Measurements from ENCODE around the gene PGLYRP3. TPM values are rescaled to one million over a fixed set of nuclear protein-coding genes. Genes with fewer than 3 reads are reported as not detected.

Gene PGLYRP3, protein sequence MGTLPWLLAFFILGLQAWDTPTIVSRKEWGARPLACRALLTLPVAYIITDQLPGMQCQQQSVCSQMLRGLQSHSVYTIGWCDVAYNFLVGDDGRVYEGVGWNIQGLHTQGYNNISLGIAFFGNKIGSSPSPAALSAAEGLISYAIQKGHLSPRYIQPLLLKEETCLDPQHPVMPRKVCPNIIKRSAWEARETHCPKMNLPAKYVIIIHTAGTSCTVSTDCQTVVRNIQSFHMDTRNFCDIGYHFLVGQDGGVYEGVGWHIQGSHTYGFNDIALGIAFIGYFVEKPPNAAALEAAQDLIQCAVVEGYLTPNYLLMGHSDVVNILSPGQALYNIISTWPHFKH
- not detected in 2 replicates for total RNA-seq

DNA sequence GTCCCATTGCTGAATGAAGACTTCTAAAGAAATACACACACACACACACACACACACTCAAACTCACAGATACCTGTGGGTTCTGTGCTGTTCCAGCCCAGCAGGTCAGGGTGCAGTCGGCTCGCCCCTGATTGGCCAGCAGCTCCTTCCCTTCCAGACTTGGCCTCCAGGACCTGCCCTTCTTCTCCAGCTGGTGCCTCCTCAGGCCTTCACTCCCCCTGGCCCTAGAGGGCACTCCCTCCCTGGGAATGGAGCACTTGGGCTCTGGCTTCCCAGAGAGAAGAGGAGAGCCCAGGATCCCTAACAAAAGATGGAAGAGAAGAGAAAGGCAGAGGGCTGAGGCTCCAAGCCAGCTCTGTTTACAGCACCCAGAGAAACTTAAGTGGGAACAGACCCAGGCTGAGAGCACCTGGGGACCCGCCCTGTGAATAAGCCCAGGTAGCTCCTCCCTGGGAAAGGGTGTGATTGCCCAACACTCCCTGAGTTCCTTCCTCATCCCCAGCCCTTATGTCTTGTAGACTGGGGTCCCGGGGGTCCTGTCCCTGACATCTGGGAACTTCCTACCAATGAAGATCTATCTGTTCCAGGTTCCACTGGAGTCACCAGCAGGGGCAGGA lies at the start of gene PGLYRP3:
TSS of gene PGLYRP3 (minus strand) at position 383 of the 617 bp plus-strand sequence. CDS start 2,287 bp downstream, outside the sequence.

DNA sequence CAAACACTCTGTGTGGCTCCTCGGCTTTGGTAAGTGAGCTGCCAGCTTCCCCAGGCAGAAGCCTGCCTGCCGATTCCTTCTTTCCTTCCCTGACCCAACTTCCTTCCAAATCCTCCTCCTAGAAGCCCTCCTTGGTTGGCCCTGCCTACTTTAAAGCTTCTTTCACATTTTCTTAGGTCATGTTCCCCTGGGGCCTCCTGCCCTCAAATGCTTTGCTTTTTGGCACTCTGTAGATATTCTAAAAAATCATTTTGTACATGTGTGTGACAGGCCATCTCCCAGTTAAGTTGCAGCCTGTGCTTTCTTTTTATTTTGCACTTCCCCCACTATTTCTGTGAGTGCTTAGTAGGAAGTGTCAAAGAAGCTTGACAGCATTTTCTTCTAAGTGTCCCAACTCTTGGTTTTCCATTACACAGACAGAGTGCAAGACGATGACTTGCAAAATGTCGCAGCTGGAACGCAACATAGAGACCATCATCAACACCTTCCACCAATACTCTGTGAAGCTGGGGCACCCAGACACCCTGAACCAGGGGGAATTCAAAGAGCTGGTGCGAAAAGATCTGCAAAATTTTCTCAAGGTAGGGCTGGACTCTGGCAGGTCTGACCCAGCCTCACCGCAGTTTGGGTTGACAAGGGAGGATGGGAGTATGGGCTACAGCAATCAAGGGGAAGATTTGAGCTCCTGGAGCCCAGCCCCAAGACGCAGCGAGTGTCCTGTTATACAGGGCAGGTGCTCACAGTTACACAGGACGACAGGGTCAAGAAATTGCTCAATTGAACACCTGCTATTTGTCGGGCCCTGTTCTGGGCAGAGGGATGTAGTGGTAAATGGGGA lies 45.3 kb upstream of the PGLYRP3 start, which contains the start of gene S100A9:
TSS of gene S100A9 (plus strand) at position 2 of the 838 bp plus-strand sequence. CDS start at position 432, 430 bp downstream.

DNA sequence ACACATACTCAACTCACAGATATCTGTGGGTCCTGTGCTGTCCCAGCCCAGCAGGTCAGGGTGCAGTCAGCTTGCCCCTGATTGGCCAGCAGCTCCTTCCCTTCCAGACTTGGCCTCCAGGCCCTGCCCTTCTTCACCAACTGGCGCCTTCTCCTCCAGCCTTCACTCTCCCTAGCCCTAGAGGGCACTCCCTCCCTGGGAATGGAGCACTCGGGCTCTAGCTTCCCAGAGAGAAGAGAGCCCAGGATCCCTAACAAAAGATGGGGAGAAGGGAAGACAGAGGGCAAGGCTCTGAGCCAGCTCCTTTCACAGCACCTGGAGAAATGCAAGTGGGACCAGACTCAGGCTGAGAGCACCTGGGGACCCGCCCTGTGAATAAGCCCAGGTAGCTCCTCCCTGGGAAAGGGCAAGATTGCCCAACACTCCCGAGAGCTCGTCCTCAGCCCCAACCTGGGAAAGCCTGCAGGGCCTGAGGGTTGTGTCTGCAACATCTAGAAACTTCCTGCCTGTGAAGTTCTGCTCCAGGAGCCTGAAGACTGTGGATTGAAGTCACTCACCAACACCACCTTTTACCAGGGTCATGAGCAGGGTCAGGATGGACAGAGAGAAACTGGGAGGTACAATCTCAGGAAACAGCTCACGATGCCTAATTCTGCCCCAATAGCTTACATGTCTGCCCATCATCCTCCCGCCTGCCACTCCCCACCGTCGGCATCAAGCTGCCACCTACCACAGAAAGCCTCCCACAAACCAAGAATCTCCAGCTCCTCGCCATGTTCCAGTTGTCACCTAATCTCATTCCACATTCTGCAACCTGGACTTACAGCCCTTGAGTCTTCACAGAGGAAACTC lies 36.0 kb upstream of the PGLYRP3 start, which contains the start of gene PGLYRP4:
TSS of gene PGLYRP4 (minus strand) at position 331 of the 852 bp plus-strand sequence. CDS start 909 bp downstream, outside the sequence.

GRCh38 chr1:153259387-153259786 lies 53.4 kb downstream of the PGLYRP3 start, which contains the start of gene LORICRIN:
LORICRIN (plus strand) TSS chr1:153259687; CDS start chr1:153260950, 1,263 bp downstream.

Small RNA genes lying within 50 kb of the gene (small RNA-seq; reads per million reads assigned to genes)
- gene RNU6-160P, result not detected

Other genes starting within 250 kb of the PGLYRP3 start
- not detected in 2 replicates for gene SPRR2B, start 241.3 kb downstream of the PGLYRP3 start, total RNA-seq
- gene SPRR2E, start 218.4 kb downstream of the PGLYRP3 start, total RNA-seq, result not detected in 2 replicates
- not detected in 2 replicates for gene SPRR2F, start 199.4 kb downstream of the PGLYRP3 start, total RNA-seq
- not detected in 2 replicates for gene SPRR2G, start 162.1 kb downstream of the PGLYRP3 start, total RNA-seq
- gene LELP1, start 109.5 kb downstream of the PGLYRP3 start, total RNA-seq, result not detected in 2 replicates
- gene PRR9, start 95.4 kb downstream of the PGLYRP3 start, total RNA-seq, result 6.4 TPM in 1 of 2 replicates, not detected in the other
- gene LORICRIN, start 53.3 kb downstream of the PGLYRP3 start, total RNA-seq, result not detected in 2 replicates
- gene PGLYRP4, start 35.9 kb upstream of the PGLYRP3 start, total RNA-seq, result not detected in 2 replicates
- not detected in 2 replicates for gene S100A9, start 44.9 kb upstream of the PGLYRP3 start, total RNA-seq
- gene S100A12, start 62.7 kb upstream of the PGLYRP3 start, total RNA-seq, result not detected in 2 replicates
- gene S100A8, start 78.1 kb upstream of the PGLYRP3 start, total RNA-seq, result not detected in 2 replicates
- gene S100A7A, start 103.6 kb upstream of the PGLYRP3 start, total RNA-seq, result not detected in 2 replicates
- not detected in 2 replicates for gene S100A7, start 147.7 kb upstream of the PGLYRP3 start, total RNA-seq
- 902 and 2,842 TPM in 2 replicates for gene S100A6, start 223.0 kb upstream of the PGLYRP3 start, total RNA-seq
- not detected in 2 replicates for gene S100A5, start 228.0 kb upstream of the PGLYRP3 start, total RNA-seq
- gene S100A4, start 232.9 kb upstream of the PGLYRP3 start, total RNA-seq, result 178 and 253 TPM in 2 replicates
- gene S100A3, start 236.3 kb upstream of the PGLYRP3 start, total RNA-seq, result 13.0 and 31.2 TPM in 2 replicates